Adipose tissue (tissue), 3 donors: Measurements from ENCODE around the gene AP3M1. TPM values are rescaled to one million over a fixed set of nuclear protein-coding genes. Genes with fewer than 3 reads are reported as not detected.

ENCODE experiments used
- H3K27ac ChIP-seq: one replicate; pipeline ENCODE4 v1.5.1; 2013; ENCODE audit warnings: low read depth, low read length
- whole genome bisulfite sequencing, 3 donors: extraction: QIAGEN DNeasy Blood & Tissue Kit; methylation state at CpG; one replicate each; pipeline ENCODE4 v1.1.7; 2013; 5-methylcytosine and 5-hydroxymethylcytosine counted together
- polyA plus RNA-seq, 3 donors: library from polyadenylated mRNA; stranded (reverse); fragments of 200-250 nt; gene quantifications; one replicate each; pipeline ENCODE4 v1.2.3, GENCODE V29; 2013
- donor health status: healthy with polysubstance abuse.
- donor health status: Bipolar disorder and iron deficiency.
- donor health status: healthy.

The AP3M1 gene
- polyA plus RNA-seq, 3 donors = 11.2 to 20.2 (median 13.2) TPM

DNA sequence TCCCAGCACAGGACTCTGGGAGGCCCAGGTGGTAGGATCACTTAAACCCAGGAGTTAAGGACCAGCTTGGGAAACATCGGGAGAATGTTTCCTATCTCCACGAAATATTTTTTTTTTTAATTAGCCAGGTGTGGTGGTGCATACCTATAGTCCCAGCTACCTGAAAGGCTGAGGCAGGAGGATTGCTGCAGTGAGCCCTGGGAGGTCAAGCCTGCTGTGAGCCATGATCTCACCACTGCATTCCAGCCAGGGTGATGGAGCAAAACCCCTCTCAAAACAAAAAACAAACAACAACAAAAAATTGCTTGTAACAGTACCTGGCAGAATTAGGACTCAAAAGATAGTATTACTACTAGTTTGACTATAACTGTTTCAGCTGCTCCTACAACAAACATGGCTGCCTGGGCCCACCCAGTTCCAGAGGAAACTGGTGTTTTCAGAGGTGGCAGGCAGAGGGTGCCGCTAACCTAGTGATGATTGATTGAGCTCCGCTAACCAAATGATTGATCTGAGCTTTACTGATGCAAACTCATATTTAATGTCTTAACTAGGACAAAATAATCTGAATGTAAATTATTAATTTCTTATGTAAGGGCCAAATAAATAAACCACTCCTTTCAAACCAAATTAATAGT lies 57.0 kb downstream of the AP3M1 start:
- no peak overlapping the region for H3K27ac ChIP-seq
- WGBS, 3 donors = 91 to 95% (median 94%) methylated on average over 4 of the region's 4 CpGs

DNA sequence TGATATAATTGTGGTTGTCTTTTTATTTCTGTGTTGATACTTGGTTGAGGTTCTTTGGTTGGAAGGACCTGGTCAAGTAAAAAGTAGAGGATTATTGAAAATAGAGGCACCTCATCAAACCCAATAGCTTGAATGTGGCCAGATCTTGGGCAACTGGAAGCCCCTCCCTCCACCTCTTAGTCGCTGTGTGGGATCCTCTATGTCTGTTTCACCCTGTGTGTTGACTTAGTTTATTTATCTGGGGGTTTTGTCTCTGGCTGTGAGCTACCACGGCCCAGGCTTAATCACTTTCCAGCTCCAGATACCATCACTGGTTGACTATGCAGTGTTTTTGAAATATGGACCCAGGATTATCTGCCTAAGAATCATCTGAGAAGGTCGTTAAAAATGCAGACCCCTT lies 58.3 kb downstream of the AP3M1 start:
- 74 to 94% (median 91%) methylated on average over 3 of the region's 3 CpGs for WGBS, 3 donors
- no peak overlapping the region for H3K27ac ChIP-seq

DNA sequence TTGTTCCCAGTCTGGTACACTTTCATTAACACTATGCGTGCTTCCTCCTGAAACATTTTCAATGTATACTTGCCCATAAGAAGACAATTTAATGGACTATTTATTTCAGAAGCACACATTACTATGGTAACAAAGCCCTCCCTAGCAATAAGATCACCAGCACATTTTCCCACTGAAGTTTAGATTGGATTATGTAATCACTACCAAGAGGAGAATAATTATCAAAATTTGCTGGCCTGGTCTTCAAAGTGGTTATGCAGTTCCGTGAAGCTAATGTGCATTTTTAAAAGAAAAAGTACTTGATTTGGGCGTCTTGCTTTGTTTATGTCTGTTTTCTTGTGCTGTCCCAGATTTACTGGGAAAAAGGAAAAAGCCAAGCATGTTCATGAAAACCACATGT lies 61.9 kb downstream of the AP3M1 start:
- no peak overlapping the region for H3K27ac ChIP-seq
- 37 to 56% (median 44%) methylated on average over 3 of the region's 3 CpGs for WGBS, 3 donors

DNA sequence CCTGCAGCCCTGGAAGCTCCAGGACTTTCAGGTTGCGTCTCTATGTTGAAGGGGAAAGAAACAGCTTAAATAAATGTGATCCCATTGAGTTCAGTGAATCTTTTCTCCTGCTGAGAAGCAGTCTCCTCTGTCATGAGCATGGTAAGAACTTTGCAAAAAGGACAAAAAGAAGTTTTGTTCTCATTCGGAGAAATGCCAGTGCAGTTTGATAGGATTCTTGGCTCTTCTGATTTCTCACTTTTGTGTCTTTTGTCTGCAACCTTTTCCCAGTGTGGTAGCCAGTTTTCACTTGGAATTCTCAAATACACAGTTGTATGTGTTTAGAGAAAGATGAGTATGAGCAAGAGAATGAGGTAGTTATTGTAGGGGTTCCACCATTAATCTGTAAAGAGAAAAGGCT lies 64.3 kb downstream of the AP3M1 start:
- H3K27ac ChIP-seq = no peak overlapping the region
- 81 to 94% (median 85%) methylated on average over 2 of the region's 2 CpGs for WGBS, 3 donors

DNA sequence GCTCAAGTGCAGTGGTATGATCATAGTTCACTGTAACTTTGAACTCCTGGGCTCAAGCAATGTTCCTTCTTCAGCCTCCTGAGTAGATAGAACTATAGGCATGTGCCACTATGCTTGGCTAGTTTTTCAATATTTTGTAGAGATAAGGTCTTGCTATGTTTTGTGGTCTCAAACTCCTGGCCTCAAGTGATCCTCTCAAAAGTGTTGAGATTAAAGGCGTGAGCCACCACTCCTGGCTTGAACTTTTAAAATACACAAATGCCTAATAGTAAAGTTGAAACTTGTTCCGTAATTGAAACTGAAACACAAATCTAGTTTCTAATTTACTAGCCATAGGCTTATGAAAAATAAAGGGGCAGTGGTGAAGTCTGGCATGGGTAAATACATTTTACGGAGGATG lies 65.7 kb downstream of the AP3M1 start:
- WGBS, 3 donors = 90 to 97% (median 95%) methylated on average over 3 of the region's 3 CpGs
- no peak overlapping the region for H3K27ac ChIP-seq

DNA sequence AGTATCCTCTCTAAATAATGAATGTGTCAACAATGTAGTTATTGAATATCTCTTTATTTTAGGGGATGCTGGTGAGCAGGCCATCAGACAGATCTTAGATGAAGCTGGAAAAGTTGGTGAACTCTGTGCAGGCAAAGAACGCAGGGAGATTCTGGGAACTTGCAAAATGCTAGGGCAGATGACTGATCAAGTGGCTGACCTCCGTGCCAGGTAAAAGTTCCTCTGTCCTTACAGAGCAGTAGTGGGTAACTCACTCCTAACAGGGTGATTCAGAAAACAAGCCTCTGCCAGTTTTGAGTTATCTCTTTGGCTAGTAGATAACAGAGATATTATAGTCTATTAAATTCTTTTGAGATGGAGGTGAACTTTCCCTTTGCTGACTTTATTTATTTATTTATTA lies 67.3 kb downstream of the AP3M1 start:
- no peak overlapping the region for H3K27ac ChIP-seq

DNA sequence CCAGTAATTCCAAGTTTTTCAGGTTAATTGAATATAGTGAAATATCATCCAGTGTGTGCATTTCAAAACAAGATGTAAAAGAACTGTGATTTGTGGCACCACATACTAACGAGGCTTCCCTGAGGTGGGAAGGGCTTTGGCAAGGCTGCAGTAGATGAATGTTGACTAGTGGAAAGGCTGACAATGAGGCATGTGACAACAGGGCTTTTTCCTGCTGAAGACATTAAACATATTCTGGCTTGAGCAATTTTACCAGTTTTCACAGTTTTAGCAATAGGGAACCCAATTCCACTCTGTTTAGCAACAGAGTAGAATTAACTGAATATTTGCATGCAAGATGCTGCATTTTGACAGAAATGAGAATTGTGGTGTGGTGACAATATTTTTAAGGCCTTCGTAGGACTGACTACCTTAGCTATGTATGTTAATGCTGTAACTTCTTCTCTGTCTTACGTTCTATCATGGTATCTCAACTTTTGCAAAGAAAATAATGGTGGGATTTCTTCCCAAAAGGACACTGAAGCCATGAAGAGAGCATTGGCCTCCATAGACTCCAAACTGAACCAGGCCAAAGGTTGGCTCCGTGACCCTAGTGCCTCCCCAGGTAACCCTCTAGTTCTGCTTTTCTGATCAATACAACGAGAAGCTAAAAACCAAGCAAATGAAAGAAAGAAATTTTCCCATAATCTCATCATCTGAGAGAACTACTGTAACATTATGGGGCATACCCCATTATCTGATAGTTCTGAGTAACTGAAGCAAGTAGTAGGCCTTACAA lies 68.5 kb downstream of the AP3M1 start:
- no peak overlapping the region for H3K27ac ChIP-seq
- WGBS, 3 donors = 50 to 72% (median 51%) methylated on average over 5 of the region's 5 CpGs

More for the DNA sequence above, 67.3 kb downstream of the AP3M1 start:
- 75 to 82% (median 81%) methylated on average over 2 of the region's 2 CpGs for WGBS, 3 donors

DNA sequence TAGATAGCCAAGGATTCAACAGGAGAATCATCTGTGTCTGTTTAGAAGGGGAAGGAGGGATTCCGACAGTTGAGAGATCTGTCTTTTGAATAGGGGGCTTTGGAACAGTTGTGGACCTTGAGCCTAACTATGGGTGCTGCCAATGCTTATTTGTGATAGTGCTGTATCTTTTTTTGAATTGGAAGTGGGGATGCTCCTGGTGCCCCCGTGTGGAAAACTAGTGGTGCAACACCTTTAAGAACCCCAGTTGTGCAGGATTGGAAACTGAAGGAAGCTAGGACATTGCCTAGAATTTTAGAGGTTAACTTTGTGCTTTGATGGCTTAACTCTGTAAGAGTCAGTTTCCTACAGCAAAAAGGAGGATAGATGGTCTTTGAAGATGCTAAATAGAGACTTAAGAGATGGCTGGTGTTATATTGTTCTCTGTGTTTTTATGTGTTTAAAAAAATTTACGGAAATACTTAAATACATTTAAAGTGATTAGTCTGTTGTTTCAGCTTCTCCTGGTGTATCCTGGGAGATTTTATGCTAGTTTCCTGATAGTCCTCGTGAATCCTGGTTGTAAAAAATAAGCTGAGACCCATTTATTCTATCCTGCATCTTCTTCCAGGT lies 69.3 kb downstream of the AP3M1 start:
- 50 to 55% (median 51%) methylated on average over 4 of the region's 4 CpGs for WGBS, 3 donors
- no peak overlapping the region for H3K27ac ChIP-seq

DNA sequence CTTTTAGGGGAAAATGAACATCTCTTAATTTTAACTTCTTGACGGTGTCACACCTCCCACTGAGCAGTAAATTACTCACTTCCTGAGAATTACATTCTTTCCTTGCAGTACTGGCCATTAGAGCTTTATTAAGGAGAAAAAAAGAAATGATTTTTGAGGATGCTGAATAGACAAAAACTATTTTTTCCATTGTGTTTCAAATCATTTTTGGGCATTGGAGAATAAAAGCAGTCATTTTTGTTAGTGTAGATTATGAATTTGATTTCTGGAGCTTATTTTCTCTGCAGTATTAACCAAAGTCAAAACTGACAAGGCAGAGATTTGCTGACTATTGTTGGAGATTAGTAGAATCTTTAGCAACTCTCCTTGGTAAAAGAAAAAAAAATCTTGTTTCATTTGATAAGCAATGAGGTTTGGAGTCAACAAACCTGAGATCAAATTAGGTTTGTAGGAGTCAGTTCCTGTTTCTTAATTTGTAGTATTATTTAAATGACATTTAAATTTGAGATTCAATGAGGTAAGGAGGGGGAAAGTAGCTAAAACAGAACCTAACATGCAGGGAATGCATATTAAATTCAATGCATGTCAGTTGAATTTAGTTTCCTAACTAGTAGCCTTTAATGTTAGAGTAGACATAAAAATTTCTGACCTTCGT lies 70.6 kb downstream of the AP3M1 start:
- no peak overlapping the region for H3K27ac ChIP-seq
- 50 to 82% (median 52%) methylated on average over 2 of the region's 2 CpGs for WGBS, 3 donors

DNA sequence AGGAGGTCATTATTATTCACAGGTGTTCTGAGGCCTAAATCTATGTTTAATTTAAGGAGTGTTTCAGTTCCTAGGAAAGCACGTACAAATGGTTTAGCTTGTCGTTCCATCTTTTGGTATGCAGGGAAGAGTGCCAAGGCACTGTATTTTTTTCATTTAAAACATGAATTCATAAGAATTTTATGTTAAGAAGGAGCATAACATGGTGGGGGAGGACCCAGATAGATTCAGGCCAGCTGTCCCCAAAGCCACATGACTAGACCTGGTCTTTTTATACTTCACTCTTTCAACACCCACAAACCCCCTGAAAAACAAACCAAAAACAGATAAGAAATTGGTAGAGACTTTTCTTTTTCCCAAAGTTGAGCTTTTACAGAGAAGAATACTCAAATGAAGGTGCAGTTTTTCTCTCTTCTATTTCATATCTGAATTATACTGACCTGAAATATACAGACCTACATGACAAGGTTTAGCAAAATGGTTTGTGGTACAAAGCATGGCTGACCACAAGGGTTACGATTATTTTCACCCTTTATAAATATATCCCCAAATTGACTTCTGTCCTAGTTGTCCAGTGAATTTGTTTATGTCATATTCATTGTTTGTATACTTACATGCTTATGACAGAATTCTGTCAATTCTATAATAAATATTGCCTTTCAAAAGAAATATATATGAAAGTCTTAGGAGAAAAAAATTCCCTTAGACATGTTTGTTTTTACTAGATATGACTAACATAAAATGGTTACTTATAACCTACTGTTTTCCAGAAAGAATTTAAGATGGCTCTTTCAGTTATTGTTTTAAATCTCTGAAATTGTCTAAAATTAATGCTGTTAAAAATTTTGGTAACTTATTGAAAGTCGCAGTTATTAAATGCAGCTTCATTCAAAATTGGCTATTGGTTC lies 71.3 kb downstream of the AP3M1 start:
- no peak overlapping the region for H3K27ac ChIP-seq
- WGBS, 3 donors = 64 to 78% (median 77%) methylated on average over 4 of the region's 4 CpGs

DNA sequence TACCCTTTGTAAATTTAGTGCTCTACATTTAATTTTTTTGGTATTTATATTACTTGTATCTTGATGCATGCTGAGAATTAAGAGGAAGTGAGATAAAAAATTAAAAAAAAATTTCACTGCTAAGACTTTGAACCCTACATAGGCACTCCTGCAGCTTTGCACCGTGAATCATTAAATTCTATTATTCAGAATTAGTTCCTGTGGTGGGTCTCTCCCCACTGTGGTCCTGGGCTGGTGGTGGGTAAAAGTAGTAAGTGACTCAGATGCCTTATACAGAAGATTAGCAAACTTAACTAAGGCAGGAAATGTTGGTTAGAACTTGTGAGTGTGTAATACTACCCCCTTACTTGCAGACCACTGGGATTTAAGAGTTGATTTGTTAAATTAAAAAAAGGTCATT lies 72.6 kb downstream of the AP3M1 start:
- H3K27ac ChIP-seq = no peak overlapping the region
- 36 to 57% (median 39%) methylated on average over 1 of the region's 1 CpG for WGBS, 3 donors

DNA sequence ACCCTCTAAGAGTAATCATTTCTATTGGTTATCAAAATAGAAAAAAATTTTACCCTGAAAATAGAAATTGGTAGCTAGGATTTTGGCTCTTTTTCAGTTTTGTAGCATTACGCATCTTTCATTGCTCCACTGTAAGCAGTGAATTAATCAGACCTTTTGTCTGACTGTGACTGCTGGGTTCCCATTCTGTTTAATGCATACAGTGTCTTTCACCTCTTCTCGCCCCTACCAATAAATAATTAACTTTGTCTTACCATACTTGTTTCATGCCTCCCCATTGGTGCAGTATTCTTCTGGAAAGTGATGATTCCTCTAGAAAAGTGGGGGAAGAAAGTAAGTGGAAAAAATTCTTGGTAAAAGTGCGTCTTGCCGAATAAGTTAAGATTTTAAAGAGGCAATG lies 73.2 kb downstream of the AP3M1 start:
- 93 to 97% (median 96%) methylated on average over 4 of the region's 4 CpGs for WGBS, 3 donors
- no peak overlapping the region for H3K27ac ChIP-seq

DNA sequence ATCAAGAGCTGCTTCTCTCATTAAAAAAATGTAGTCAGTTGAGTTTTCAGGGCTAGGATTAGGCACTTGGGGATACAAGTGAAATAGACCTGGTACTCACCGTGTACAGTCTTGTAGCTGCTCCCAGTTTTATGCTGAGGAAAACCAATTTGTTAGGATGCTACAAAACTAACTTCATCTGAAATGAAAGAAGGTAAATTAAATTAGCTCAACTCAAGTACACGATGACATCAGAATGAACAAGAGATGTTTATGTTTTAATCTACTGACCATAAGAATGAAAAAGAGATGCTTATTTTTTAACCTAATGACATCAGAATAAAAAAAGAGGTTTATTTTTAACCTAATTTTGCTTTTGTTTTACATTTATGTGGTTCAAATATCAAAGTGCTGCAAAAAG lies 73.7 kb downstream of the AP3M1 start:
- H3K27ac ChIP-seq = no peak overlapping the region
- WGBS, 3 donors = 88 to 92% (median 90%) methylated on average over 2 of the region's 2 CpGs

DNA sequence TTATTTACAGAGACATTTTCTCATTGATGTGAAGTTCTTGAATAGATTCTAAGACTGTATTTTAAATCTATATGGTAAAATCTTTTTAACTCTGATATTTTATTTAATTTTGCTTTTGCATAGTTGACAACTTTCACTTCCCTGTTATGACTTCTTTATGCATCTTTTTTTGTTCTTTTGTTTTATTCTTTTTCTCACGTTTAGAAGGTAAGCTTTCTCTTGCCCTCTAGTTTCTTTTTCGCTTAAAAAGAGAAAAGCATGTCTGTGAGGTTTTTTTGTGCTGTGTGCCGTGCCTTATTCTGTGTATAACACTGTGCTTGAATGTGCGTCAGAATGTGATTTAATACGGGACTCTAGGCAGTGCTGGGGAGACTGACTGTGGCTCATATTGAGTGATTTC lies 74.7 kb downstream of the AP3M1 start:
- no peak overlapping the region for H3K27ac ChIP-seq
- WGBS, 3 donors = 88 to 95% (median 93%) methylated on average over 5 of the region's 5 CpGs

DNA sequence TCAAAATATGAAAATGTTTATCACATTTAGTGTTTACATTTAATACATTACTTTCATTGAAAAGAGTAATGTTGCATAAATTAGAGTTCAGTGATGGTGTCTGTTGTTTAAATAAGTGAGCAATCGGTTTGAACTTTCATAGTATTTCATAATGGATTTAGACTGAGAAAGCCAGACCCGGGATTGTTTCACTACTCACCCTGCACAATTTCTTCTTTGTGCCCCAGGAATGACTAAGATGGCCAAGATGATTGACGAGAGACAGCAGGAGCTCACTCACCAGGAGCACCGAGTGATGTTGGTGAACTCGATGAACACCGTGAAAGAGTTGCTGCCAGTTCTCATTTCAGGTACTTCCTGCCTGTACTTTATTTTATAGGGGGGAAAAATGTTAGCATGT lies 78.1 kb downstream of the AP3M1 start:
- H3K27ac ChIP-seq = no peak overlapping the region
- WGBS, 3 donors = 92 to 95% (median 93%) methylated on average over 6 of the region's 6 CpGs

DNA sequence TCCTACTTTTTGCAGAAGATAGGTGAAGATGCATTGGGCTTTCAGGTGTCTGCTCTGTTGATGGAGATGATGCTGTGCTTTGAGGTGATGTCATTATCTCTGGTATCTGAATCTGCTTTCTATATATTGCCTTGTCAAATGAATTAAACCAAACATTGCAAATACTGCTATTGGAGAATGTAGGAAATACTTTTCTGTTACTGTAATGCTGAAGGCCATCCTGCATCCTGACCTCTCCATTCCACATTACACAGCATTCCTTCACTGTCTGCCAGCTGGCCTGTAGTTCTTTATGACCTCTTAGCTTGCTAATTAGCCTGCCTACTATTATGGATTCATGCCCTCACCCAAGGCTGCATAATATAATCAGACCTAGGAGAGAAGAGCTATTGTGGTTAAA lies 79.5 kb downstream of the AP3M1 start:
- no peak overlapping the region for H3K27ac ChIP-seq
